ENCODE results near the gene OR4Q3.
"Not testable (repeated sequence)": the region's sequence is repeated elsewhere in the genome, so short reads cannot be mapped to it uniquely, and the experiment has no call there.

DNA sequence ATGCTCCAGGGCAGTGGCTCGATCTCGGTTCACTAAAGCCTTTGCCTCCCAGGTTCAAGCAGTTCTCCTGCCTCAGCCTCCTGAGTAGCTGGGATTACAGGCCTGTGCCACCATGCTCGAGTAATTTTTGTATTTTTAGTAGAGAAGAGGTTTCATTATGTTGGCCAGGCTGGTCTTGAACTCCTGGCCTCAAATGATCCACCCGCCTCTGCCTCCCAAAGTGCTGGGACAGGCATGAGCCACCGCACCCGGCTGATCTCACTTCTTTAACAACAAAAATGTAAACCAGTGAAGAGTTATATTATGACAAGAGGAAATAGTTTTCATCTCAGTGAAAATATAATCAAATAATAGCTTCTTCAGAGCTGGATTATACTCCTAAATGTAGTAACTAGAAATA, 43.9 kb downstream of the OR4Q3 start:
- not testable (repeated sequence) for TF ChIP-seq EP300, MXI1 (conservative IDR thresholded peaks at IDR 0.05; ENCODE audit: poor library complexity, severe bottlenecking)
